ENCODE measurements around the gene GJE1.
"Not testable (repeated sequence)": the region's sequence is repeated elsewhere in the genome, so short reads cannot be mapped to it uniquely, and the experiment has no call there.

GJE1 gene

GRCh38 chr6:142152746-142153145 lies 20.0 kb downstream of the GJE1 start:
- TF ChIP-seq CTCF (IDR thresholded peaks at IDR 0.05; ENCODE audit: insufficient read depth, low read depth, low read length, missing control alignments): no peak
- DNase-seq (ENCODE audit: low read depth): no peak
- H3K4me3 ChIP-seq (ENCODE audit: low read depth, low read length): no peak overlapping the region

GRCh38 chr6:142153196-142153595 lies 20.5 kb downstream of the GJE1 start:
- no peak for DNase-seq (ENCODE audit: low read depth)
- no peak overlapping the region for H3K4me3 ChIP-seq (ENCODE audit: low read depth, low read length)
- TF ChIP-seq CTCF (IDR thresholded peaks at IDR 0.05; ENCODE audit: insufficient read depth, low read depth, low read length, missing control alignments): no peak

- no peak for DNase-seq (ENCODE audit: low read depth)
- no peak overlapping the region for H3K4me3 ChIP-seq (ENCODE audit: low read depth, low read length)
- no peak for TF ChIP-seq CTCF (IDR thresholded peaks at IDR 0.05; ENCODE audit: insufficient read depth, low read depth, low read length, missing control alignments)
Measured at GRCh38 chr6:142154336-142154735, 21.6 kb downstream of the GJE1 start.

- no peak for TF ChIP-seq CTCF (IDR thresholded peaks at IDR 0.05; ENCODE audit: insufficient read depth, low read depth, low read length, missing control alignments)
- H3K4me3 ChIP-seq (ENCODE audit: low read depth, low read length): no peak overlapping the region
- DNase-seq (ENCODE audit: low read depth): no peak
Measured at GRCh38 chr6:142155091-142155490, 22.4 kb downstream of the GJE1 start.

- DNase-seq (ENCODE audit: low read depth): no peak
- TF ChIP-seq CTCF (IDR thresholded peaks at IDR 0.05; ENCODE audit: insufficient read depth, low read depth, low read length, missing control alignments): no peak
- no peak overlapping the region for H3K4me3 ChIP-seq (ENCODE audit: low read depth, low read length)
Measured at GRCh38 chr6:142155895-142156757, 23.4 kb downstream of the GJE1 start.

GRCh38 chr6:142156758-142157068 lies 24.0 kb downstream of the GJE1 start:
- not testable (repeated sequence) for DNase-seq (ENCODE audit: low read depth); H3K4me3 ChIP-seq (ENCODE audit: low read depth, low read length)

GRCh38 chr6:142162780-142163179 lies 30.1 kb downstream of the GJE1 start:
- DNase-seq (ENCODE audit: low read depth): no peak
- TF ChIP-seq CTCF (IDR thresholded peaks at IDR 0.05; ENCODE audit: insufficient read depth, low read depth, low read length, missing control alignments): no peak

More at GRCh38 chr6:142162780-142163179, 30.1 kb downstream of the GJE1 start:
- no peak overlapping the region for H3K4me3 ChIP-seq (ENCODE audit: low read depth, low read length)
